ENCODE data around the gene ITPR1.

DNA sequence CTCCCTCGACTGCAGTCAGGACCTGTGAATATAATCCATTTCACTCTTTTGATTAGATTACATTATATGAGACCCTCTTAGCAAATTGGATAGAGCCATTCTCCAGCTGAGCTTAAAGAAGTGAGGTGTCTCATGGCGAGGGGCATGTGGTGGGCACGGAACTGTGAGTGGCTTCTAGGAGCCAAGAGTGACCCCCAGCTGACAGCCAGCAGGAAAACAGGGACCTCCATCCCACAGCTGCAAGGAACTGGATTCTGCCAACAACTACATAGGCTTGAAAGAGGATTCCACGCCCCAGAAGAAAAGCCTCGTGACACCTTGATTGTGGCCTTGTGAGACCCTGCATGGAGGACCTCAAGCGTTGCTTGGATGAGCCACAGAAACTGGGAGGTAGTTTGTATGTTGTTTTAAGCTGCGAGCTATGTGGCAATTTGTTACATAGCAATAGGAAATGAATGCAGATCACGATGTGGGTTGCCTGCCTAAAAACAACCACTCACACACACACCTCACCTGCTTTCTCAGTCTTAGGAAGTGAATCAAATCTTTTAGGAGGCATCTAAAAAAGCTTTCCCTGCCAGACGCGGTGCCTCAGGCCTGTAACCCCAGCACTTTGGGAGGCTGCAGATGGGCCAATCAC is 401.9 kb downstream of the ITPR1 start:
- TF ChIP-seq, protein P1, sequence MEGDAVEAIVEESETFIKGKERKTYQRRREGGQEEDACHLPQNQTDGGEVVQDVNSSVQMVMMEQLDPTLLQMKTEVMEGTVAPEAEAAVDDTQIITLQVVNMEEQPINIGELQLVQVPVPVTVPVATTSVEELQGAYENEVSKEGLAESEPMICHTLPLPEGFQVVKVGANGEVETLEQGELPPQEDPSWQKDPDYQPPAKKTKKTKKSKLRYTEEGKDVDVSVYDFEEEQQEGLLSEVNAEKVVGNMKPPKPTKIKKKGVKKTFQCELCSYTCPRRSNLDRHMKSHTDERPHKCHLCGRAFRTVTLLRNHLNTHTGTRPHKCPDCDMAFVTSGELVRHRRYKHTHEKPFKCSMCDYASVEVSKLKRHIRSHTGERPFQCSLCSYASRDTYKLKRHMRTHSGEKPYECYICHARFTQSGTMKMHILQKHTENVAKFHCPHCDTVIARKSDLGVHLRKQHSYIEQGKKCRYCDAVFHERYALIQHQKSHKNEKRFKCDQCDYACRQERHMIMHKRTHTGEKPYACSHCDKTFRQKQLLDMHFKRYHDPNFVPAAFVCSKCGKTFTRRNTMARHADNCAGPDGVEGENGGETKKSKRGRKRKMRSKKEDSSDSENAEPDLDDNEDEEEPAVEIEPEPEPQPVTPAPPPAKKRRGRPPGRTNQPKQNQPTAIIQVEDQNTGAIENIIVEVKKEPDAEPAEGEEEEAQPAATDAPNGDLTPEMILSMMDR (IDR thresholded peaks at IDR 0.05): no peak
- TF ChIP-seq POLR2A (IDR thresholded peaks at IDR 0.05): no peak
